HG03558 (cell line): Measurements from ENCODE around the gene ABCA2.
"Not testable (repeated sequence)": the region's sequence is repeated elsewhere in the genome, so short reads cannot be mapped to it uniquely, and the experiment has no call there.

Source experiments
- ATAC-seq: cut with Tn5 transposase; IDR thresholded peaks from one replicate; pipeline ENCODE4 v1.9.1; 2021; ENCODE audit warnings: moderate number of reproducible peaks; ENCODE audit not compliant: unreplicated experiment; ENCODE audit errors: extremely low read depth

Gene ABCA2

GRCh38 chr9:137046088-137046787 is 18.2 kb upstream of the ABCA2 start, which contains the start of gene NPDC1:
Gene NPDC1 (minus strand): TSS chr9:137046177. CDS start chr9:137045989, 188 bp downstream.
- no peak for ATAC-seq

- no peak for ATAC-seq
Measured at GRCh38 chr9:137045294-137046087, 17.5 kb upstream of the ABCA2 start.

- no peak for ATAC-seq
Measured at GRCh38 chr9:137044502-137045177, 16.6 kb upstream of the ABCA2 start.

GRCh38 chr9:137044037-137044436 is 16.0 kb upstream of the ABCA2 start:
- no peak for ATAC-seq

GRCh38 chr9:137042751-137043727 is 15.0 kb upstream of the ABCA2 start:
- ATAC-seq: no peak

- ATAC-seq: no peak
Measured at GRCh38 chr9:137041124-137041523, 13.1 kb upstream of the ABCA2 start.

- ATAC-seq: no peak
Measured at GRCh38 chr9:137040568-137040967, 12.5 kb upstream of the ABCA2 start.

GRCh38 chr9:137039611-137040366 is 11.8 kb upstream of the ABCA2 start:
- ATAC-seq: no peak

- no peak for ATAC-seq
Measured at GRCh38 chr9:137038916-137039315, 10.9 kb upstream of the ABCA2 start.

GRCh38 chr9:137037483-137037882 is 9.4 kb upstream of the ABCA2 start:
- no peak for ATAC-seq

GRCh38 chr9:137037035-137037434 is 9.0 kb upstream of the ABCA2 start:
- no peak for ATAC-seq

- ATAC-seq: no peak
Measured at GRCh38 chr9:137035937-137036336, 7.9 kb upstream of the ABCA2 start.

- ATAC-seq: no peak
Measured at GRCh38 chr9:137035507-137035834, 7.4 kb upstream of the ABCA2 start.

- no peak for ATAC-seq
Measured at GRCh38 chr9:137034709-137035506, 6.9 kb upstream of the ABCA2 start.

GRCh38 chr9:137034039-137034708 is 6.1 kb upstream of the ABCA2 start:
- no peak for ATAC-seq

- ATAC-seq: not testable (repeated sequence)
Measured at GRCh38 chr9:137033481-137033880, 5.4 kb upstream of the ABCA2 start.

- no peak for ATAC-seq
Measured at GRCh38 chr9:137032858-137033257, 4.8 kb upstream of the ABCA2 start.
